AG10803 (cell line): ENCODE results near the gene ZNF276.

Experiments used
- DNase-seq: peaks from one replicate; pipeline ENCODE4 v3.0.0; 2010; ENCODE audit warnings: low read depth
- H3K4me3 ChIP-seq: 2 replicates; pipeline ENCODE4 v1.5.1; 2011; ENCODE audit warnings: mild to moderate bottlenecking, low read length, control low read depth
- TF ChIP-seq, protein P1 (sequence below): conservative IDR thresholded peaks from 2 replicates; pipeline ENCODE4 v1.5.1; 2011; ENCODE audit warnings: mild to moderate bottlenecking, low read length, control low read depth, inconsistent platforms

ZNF276 gene

DNA sequence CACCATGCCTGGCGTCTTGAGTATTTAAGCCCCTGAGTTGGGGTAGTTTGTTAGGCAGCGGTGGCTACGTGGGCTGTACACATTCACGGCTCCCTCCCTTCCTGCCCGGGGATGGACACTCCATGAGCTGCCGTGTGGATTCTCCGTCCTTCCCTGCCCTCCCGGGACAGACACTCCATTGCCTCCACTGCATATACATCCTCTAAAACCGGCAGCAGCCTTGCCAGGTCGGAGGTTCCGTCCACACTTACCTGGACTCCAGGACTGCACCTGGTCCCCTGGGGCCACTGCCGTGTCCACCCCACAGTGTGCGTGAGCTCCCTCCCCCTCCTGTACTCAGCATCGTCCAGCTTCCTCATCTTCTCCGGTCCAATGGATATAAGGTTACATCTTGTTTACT, 16.3 kb upstream of the ZNF276 start:
- TF ChIP-seq, protein P1, sequence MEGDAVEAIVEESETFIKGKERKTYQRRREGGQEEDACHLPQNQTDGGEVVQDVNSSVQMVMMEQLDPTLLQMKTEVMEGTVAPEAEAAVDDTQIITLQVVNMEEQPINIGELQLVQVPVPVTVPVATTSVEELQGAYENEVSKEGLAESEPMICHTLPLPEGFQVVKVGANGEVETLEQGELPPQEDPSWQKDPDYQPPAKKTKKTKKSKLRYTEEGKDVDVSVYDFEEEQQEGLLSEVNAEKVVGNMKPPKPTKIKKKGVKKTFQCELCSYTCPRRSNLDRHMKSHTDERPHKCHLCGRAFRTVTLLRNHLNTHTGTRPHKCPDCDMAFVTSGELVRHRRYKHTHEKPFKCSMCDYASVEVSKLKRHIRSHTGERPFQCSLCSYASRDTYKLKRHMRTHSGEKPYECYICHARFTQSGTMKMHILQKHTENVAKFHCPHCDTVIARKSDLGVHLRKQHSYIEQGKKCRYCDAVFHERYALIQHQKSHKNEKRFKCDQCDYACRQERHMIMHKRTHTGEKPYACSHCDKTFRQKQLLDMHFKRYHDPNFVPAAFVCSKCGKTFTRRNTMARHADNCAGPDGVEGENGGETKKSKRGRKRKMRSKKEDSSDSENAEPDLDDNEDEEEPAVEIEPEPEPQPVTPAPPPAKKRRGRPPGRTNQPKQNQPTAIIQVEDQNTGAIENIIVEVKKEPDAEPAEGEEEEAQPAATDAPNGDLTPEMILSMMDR = no peak
- no peak for DNase-seq
- no peak overlapping the region for H3K4me3 ChIP-seq

DNA sequence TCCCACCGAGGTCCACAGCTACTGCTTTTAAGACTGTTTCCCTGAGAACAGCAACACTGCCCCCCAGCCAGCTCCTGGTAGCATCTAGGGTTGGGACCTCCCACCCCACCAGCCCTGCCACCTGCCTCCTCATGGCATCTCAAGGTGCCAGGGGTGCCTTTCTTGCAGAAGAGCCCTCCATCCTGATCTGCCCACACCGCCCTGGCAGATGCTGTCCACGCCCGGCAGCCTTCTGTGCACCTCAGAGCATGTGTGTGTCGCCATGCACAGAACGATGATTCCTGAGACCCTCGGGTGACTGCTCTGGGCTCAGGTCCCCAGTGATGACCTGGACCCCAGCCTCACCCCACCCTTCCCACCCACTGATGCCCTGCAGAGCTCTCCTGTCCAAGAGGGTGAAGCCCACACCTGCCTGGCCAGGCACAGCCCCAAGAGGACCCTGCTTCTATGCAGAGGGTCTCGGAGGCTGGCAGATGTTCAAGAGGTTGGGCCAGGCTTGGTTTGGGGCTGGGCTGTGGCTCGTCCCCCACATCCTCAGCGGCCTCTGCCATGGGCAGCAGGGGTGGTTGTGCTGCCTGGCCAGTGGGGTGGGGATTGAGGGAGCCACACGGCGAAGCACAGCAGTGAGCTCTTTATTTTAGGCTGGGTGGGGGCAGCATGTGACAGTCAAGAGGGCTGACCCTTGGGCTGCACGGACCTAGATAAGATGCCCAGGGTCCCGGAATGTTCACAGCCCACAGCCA, 14.6 kb upstream of the ZNF276 start:
- H3K4me3 ChIP-seq = no peak overlapping the region
- TF ChIP-seq, protein P1 = no peak
- DNase-seq = no peak

DNA sequence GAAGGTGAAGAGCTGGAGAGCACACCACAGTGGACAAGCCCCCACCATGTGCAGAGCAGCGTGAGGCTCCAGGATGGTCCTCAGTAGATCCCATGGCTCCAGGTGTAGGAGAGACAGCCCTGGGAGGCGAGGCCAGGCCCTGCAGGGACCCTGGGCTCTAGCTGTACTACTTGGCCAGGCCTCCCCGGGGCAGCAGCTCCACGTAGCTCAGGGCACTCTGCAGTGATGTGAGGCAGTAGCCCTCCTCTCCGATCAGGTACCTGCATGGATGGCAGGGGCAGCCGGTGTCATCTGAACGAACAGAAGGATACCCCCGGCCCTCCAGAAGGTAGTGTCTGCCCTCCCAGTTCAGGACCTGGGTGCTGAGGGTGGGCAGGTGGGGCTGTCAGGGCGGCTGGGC, 13.6 kb upstream of the ZNF276 start:
- DNase-seq = no peak
- H3K4me3 ChIP-seq = no peak overlapping the region
- TF ChIP-seq, protein P1 = no peak

DNA sequence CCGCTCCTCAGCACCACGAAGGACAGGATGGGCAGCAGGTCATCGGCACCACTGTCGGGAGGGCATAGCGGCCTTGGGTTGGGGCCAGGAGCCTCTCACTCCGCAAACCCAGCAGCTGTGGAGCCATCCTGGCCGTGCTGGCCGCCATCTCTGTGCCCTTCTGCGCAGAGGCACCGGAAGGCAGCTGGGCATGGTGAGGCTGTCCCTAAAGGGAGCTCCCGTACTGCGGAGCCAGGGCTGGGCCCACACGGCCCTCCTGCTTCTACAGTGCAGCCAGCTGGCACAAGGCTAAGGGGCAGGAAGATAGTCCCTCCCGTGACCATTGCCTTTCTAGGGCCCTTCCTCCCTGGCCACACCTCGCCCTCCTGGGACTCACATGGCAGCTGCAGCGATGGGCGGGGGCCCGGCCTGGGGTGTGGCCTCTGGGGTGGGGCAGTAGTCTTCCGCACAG, 12.8 kb upstream of the ZNF276 start:
- H3K4me3 ChIP-seq = no peak overlapping the region
- TF ChIP-seq, protein P1 = no peak
- DNase-seq = no peak

DNA sequence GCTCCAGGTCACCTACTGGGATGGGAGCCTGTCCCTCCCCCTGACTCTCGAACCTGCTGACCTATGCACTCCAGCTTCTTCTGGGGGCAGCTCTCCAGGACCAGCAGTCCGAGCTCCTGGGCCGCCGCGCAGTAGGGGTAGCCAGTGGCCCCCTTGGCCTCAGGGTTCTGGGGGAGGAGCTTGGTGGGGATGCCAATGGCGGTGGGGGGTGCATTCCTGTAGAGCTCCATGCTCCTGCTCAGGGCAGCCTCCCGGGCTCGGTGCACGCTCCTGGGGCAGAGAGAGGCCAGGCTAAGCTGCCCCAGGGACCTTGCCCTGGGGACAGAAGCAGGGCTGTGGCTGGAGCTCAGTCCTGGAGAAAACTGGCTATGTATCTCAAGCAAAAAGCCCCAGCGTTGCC, 12.2 kb upstream of the ZNF276 start:
- TF ChIP-seq, protein P1 = no peak
- no peak overlapping the region for H3K4me3 ChIP-seq
- no peak for DNase-seq

DNA sequence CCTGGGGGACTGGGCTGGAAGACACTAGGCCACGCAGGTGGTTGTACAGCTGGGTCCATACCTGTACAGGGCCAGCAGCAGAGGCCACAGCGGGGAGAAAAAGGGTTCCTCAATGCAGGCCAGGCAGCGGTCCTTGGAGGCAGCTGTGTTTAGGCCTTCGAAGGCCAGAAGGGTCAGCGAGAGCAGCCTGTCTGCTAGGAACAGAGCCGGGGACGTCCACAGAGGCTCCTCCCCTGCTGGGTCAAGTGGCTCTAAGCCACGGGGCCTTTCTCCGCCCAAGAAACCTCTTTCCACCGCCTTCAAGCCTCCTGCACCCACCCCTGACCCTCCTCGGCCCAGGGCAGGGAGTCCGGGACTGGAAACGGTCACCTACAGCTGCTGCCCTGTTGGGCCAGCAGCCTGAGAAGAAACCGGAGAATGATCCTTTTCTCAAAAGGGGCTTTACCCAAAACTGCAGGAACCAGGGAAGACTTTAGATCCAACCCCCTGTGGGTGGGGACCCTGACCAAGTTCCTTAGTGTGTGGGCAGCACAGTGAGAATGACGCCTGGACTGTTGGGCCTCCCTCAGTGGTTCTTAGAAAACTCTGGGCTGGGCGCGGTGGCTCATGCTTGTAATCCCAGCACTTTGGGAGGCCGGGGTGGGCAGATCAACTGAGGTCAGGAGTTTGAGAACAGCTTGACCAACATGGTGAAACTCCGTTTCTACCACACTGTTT, 11.5 kb upstream of the ZNF276 start:
- no peak for DNase-seq
- TF ChIP-seq, protein P1 = no peak
- H3K4me3 ChIP-seq = no peak overlapping the region
